ENCODE results near the gene DIP2A.
"Not testable (repeated sequence)": the region's sequence is repeated elsewhere in the genome, so short reads cannot be mapped to it uniquely, and the experiment has no call there.

The DIP2A gene

DNA sequence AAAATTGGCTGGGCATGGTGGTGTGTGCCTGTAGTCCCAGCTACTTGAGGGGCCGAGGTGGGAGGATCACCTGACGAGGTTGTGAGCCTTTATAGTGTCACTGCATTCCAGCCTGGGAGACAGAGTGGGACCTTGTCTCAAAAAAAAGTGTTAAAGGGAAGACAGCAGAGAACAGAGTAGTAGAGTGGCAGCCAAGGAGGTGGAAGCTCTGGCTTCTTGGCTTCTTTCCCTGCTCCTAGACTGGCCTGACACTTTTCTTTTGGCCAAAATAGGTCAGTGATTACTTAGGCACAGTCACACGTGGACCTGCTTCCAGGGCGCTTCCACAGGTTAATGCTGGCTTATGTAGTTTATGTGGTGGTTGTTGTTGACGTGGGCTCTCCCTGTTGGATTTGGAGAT lies 3.2 kb downstream of the DIP2A start:
- Mint-ChIP-seq H3K36me3 (ENCODE audit: insufficient read depth) (peaks cover 40% of the 10 kb centered on the region), H3K27me3 (no peaks in the 10 kb centered on the region), H3K4me1 (ENCODE audit: low read depth in 2 of 2) (peaks cover 29 to 34% of the 10 kb centered on the region in 2 donors), H3K4me3 (peak overlapping the region; percentile 7 to 9), H3K9me3 (no peaks in the 10 kb centered on the region), H3K27ac (peak overlapping the region; percentile 45 to 71)
- no peak for ATAC-seq (replicated peaks)
- DNase-seq, result no peak

DNA sequence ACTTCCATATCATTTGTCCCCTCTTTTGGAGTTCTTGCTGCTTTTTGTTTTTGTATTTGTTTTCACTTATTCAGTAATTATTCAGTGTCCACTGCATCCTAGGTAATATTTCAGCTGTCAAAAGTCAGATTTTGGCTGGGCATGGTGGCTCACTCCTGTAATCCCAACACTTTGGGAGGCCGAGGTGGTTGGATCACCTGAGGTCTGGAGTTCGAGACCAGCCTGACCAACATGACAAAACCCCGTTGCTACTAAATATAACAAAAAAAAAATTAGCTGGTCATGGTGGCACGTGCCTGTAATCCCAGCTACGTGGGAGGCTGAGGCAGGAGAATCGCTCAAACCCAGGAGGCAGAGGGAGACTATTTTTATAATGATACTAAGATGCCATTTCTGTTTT lies 6.5 kb downstream of the DIP2A start:
- not testable (repeated sequence) for H3K27me3 Mint-ChIP-seq; H3K4me3 Mint-ChIP-seq; H3K9me3 Mint-ChIP-seq; ATAC-seq (replicated peaks); DNase-seq
- Mint-ChIP-seq H3K27ac (peak overlapping the region in 1 of 2 donors; percentile 68), H3K4me1 (ENCODE audit: low read depth in 2 of 2) (peaks cover 25 to 39% of the 10 kb centered on the region in 2 donors), H3K36me3 (ENCODE audit: insufficient read depth) (peaks cover 46% of the 10 kb centered on the region)

DNA sequence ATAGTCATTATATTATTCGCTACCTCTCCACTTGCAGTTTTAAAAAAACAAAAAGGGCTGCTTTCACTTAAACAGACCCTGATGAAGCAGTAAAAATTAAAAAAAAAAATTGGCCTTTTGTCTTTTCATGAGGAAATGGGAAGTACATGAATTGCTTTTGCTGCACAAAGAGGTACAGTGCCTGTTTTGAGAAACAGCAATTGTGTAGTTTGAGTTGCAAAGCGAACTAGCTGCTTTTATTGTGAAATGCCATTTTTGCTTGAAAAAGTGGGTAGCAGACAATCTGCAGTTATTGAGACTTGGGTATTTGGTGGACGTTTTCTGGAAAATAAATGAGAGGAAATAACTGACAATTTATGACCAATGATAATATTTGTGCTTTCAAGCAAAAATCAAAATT lies 7.0 kb downstream of the DIP2A start:
- DNase-seq, result no peak
- Mint-ChIP-seq H3K36me3 (ENCODE audit: insufficient read depth) (peaks cover 51% of the 10 kb centered on the region), H3K9me3 (no peaks in the 10 kb centered on the region), H3K27me3 (no peaks in the 10 kb centered on the region), H3K27ac (no peak overlapping the region), H3K4me3 (no peak overlapping the region), H3K4me1 (ENCODE audit: low read depth in 2 of 2) (peaks cover 26 to 37% of the 10 kb centered on the region in 2 donors)
- no peak for ATAC-seq (replicated peaks)

DNA sequence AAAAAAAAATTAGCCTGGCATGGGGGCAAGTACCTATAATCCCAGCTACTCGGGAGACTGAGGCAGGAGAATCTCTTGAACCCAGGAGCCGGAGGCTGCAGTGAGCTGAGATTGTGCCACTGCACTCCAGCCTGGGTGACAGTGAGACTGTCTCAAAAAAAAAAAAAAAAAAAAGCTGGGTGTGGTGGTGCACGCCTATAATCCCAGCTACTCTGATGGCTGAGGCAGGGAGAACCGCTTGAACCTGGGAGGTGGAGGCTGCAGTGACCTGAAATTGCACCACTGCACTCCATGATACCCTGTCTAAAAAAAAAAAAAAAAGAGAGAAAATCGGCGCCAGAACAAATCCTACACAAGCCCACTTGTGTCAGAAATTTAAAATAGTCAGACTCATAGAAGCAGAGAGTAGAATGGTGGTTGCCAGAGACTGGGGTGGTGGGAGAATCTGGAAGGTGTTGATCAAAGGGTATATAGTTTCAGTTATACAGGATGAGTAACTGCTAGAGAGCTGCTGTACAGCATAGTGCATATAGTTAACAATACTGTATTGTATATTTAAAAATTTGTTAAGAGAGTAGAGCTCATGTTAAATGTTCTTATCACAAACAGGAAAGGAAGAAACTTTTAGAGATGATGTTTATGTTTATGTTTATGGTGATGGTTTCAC lies 9.6 kb downstream of the DIP2A start:
- H3K4me1 Mint-ChIP-seq (ENCODE audit: low read depth in 2 of 2), result peaks cover 30 to 42% of the 10 kb centered on the region in 2 donors
- H3K27ac Mint-ChIP-seq, result peak overlapping the region; percentile 75 to 83
- DNase-seq, result no peak
- H3K4me3 Mint-ChIP-seq, result no peak overlapping the region
- no peak for ATAC-seq (replicated peaks)
- no peaks in the 10 kb centered on the region for H3K27me3 Mint-ChIP-seq
- no peaks in the 10 kb centered on the region for H3K9me3 Mint-ChIP-seq
- peaks cover 52% of the 10 kb centered on the region for H3K36me3 Mint-ChIP-seq (ENCODE audit: insufficient read depth)

DNA sequence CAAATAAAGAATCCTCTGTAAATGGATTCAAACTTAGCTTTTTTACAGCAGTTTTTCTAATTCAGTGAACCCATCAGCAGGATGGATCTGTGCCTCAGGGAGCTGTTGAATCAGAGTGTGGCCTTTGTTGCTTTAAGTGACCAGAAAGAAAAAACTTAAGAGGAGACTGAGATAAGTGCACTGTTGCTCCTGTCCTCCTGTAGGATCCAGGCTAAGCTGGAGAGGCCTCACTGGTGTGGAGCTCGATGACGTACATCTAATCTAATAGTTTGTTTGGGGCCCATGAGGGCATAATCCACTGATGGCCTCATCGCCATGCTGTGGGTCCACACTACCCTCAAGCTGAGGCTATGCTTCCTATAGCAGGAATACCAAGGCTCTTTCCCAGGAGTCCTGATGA lies 10.6 kb downstream of the DIP2A start:
- ATAC-seq (replicated peaks), result no peak
- Mint-ChIP-seq H3K36me3 (ENCODE audit: insufficient read depth) (peaks cover 46% of the 10 kb centered on the region), H3K27ac (peak overlapping the region; percentile 26 to 75), H3K9me3 (no peaks in the 10 kb centered on the region), H3K4me3 (no peak overlapping the region), H3K4me1 (ENCODE audit: low read depth in 2 of 2) (peaks cover 35 to 45% of the 10 kb centered on the region in 2 donors), H3K27me3 (no peaks in the 10 kb centered on the region)
- DNase-seq, result no peak

DNA sequence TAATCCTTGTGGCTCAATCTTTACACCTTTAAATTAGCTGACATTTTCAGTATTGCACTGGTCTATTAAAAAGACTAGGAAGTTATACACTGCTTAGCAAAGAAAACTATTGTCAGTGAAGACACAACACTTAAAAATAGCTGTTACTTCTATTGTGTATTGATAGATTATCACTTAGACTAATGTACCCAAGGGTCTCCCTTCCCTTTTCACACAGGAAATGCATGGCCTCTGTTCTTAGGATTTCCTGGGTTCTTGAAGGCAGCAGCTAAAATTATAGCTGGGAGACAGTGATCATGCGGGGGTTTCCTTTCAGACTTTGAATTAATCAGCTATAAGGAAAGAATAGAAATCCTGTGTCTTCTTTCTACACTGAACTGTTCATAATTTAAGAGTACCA lies 12.8 kb downstream of the DIP2A start:
- Mint-ChIP-seq H3K27ac (peak overlapping the region; percentile 33 to 85), H3K36me3 (ENCODE audit: insufficient read depth) (peaks cover 32% of the 10 kb centered on the region)

DNA sequence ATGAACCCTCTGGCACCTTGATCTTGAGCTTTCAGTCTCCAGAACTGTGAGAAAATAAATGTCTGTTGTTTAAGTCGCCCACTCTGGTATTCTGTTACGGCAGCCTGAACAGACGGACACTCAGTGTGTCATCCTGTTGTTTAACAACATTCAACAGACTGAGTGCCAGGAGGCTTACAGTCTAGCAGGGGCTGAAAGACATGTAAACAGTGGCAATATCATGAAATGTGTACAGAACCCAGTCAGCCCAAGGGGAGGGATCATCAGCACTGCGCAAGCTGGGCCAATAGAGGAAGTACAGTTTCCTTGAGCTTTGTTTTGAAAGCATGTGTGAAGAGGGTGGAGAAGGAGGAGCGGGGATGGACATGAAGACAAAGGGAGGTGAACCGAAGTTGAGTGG lies 13.6 kb downstream of the DIP2A start:
- Mint-ChIP-seq H3K27me3 (no peaks in the 10 kb centered on the region), H3K9me3 (no peaks in the 10 kb centered on the region), H3K4me1 (ENCODE audit: low read depth in 2 of 2) (peaks cover 45 to 55% of the 10 kb centered on the region in 2 donors), H3K27ac (peak overlapping the region; percentile 33 to 85), H3K4me3 (no peak overlapping the region), H3K36me3 (ENCODE audit: insufficient read depth) (peaks cover 32% of the 10 kb centered on the region)
- no peak for DNase-seq
- no peak for ATAC-seq (replicated peaks)

More for the DNA sequence above, 12.8 kb downstream of the DIP2A start:
- H3K4me1 Mint-ChIP-seq (ENCODE audit: low read depth in 2 of 2), result peaks cover 42 to 52% of the 10 kb centered on the region in 2 donors
- no peak for DNase-seq
- ATAC-seq (replicated peaks), result no peak
- no peak overlapping the region for H3K4me3 Mint-ChIP-seq
- H3K27me3 Mint-ChIP-seq, result no peaks in the 10 kb centered on the region
- no peaks in the 10 kb centered on the region for H3K9me3 Mint-ChIP-seq

DNA sequence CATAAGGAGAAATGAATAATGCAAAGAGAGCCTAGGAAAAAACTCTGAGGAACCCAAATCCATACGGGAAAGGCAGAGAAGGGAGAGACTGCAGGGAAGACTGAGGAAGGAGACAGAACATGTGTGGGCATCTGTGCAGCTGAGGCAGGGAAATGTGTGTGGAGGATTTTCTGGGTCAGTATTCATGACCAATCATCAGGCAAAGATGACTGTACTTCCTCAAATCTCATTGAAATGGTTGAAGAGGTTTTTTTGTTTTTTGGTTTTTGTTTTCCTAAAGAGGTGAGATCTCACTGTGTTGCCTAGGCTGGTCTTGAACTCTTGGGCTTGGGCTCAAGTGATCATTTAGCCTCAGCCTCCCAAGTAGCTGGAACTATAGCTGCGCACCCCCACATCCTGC lies 15.7 kb downstream of the DIP2A start:
- Mint-ChIP-seq H3K27ac (peak overlapping the region; percentile 65 to 73), H3K4me3 (no peak overlapping the region), H3K9me3 (no peaks in the 10 kb centered on the region), H3K27me3 (no peaks in the 10 kb centered on the region), H3K4me1 (ENCODE audit: low read depth in 2 of 2) (peaks cover 44 to 54% of the 10 kb centered on the region in 2 donors), H3K36me3 (ENCODE audit: insufficient read depth) (peaks cover 31% of the 10 kb centered on the region)
- ATAC-seq (replicated peaks) (no peak), DNase-seq (no peak)

DNA sequence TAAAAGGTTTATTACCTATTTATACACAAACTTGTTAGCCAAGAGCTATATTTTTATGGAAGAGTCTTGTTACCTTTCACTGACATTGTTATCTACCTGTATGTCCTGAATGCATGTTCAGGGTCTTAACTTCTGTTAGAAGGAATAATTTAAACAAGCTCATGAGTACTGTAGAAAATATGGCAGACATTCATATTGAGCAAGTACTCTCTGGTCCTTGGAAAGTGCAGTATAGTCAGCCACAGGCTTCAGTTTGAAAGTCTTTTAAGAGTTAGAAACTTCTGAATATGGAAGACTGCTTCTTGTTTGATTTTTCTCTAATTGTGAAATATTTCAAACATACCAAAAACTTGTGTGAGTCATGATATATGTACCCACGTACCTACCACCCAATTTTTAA lies 16.6 kb downstream of the DIP2A start:
- H3K4me1 Mint-ChIP-seq (ENCODE audit: low read depth in 2 of 2), result peaks cover 46 to 50% of the 10 kb centered on the region in 2 donors
- H3K9me3 Mint-ChIP-seq, result no peaks in the 10 kb centered on the region
- DNase-seq (no peak), ATAC-seq (replicated peaks) (no peak)
- no peak overlapping the region for H3K4me3 Mint-ChIP-seq
- peaks cover 26% of the 10 kb centered on the region for H3K36me3 Mint-ChIP-seq (ENCODE audit: insufficient read depth)
- H3K27ac Mint-ChIP-seq, result no peak overlapping the region
- no peaks in the 10 kb centered on the region for H3K27me3 Mint-ChIP-seq

DNA sequence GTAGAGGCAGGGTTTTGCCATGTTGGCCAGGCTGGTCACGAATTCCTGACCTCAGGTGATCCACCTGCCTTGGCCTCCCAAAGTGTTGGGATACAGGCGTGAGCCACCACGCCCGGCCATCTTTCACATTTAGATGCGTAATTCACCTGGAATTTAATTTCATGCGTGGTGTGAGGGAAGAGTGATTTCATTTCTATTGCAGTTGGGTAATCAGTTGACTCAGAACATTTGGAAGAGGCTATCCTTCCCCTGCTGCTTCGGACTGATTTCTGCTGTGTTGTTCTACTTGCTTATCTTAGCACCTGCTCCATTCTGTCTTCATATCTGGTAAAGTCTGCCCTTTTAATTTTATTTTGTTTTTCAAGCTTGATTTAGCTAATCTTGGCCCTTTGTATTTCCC lies 19.1 kb downstream of the DIP2A start:
- ATAC-seq (replicated peaks), result no peak
- H3K9me3 Mint-ChIP-seq, result no peaks in the 10 kb centered on the region
- H3K4me3 Mint-ChIP-seq, result no peak overlapping the region
- no peaks in the 10 kb centered on the region for H3K27me3 Mint-ChIP-seq
- H3K36me3 Mint-ChIP-seq (ENCODE audit: insufficient read depth), result peaks cover 22% of the 10 kb centered on the region
- H3K27ac Mint-ChIP-seq, result peak overlapping the region; percentile 53 to 59
- H3K4me1 Mint-ChIP-seq (ENCODE audit: low read depth in 2 of 2), result peaks cover 39 to 44% of the 10 kb centered on the region in 2 donors
- DNase-seq, result no peak

DNA sequence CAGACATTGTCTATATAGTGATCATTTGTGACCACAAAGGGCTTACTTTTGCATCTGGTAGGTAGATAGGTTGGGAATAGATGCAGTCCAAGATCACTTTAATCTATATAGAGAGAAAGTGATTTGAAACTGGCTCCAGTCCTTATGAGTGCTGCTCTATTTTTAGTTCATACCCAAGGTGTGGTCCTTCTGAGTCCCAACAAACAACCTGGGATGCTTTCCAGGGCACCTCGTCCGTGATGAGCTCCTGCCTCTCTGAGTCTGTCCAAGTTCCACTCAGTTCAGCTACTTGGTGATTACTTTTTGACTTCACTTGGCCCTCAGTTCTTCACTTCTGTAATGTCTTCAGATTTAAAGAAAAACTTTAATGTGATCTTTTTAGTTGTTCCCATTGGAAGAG lies 20.2 kb downstream of the DIP2A start:
- DNase-seq, result no peak
- Mint-ChIP-seq H3K9me3 (no peaks in the 10 kb centered on the region), H3K27ac (peak overlapping the region in 1 of 2 donors; percentile 54), H3K4me3 (no peak overlapping the region), H3K27me3 (no peaks in the 10 kb centered on the region), H3K4me1 (ENCODE audit: low read depth in 2 of 2) (peaks cover 48 to 51% of the 10 kb centered on the region in 2 donors), H3K36me3 (ENCODE audit: insufficient read depth) (peaks cover 27% of the 10 kb centered on the region)
- ATAC-seq (replicated peaks), result no peak

DNA sequence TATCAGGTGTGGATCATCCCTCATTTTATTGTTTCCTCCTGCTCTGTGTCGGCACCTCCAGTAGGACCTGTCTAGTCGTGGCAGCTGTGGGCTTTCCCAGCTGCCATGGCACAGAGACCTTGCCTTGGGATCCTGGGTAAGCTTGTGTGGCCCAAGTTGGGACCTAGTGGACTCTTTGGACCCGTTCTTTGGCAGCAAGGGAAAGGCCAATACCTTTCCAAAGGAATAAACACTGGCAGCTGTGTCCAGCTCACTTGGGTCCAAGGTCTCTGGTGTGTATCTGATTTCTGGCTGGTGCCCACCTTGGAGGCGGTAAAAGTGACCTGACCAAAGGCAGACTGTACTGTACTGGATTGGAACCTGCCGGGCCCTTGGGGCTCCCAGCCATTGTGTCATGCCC lies 21.8 kb downstream of the DIP2A start:
- H3K36me3 Mint-ChIP-seq (ENCODE audit: insufficient read depth), result peaks cover 35% of the 10 kb centered on the region
- no peak overlapping the region for H3K4me3 Mint-ChIP-seq
- peaks cover 41 to 47% of the 10 kb centered on the region in 2 donors for H3K4me1 Mint-ChIP-seq (ENCODE audit: low read depth in 2 of 2)
- no peak for DNase-seq
- H3K9me3 Mint-ChIP-seq, result no peaks in the 10 kb centered on the region
- ATAC-seq (replicated peaks), result no peak
- peak overlapping the region in 1 of 2 donors; percentile 1 for H3K27ac Mint-ChIP-seq
- no peaks in the 10 kb centered on the region for H3K27me3 Mint-ChIP-seq

DNA sequence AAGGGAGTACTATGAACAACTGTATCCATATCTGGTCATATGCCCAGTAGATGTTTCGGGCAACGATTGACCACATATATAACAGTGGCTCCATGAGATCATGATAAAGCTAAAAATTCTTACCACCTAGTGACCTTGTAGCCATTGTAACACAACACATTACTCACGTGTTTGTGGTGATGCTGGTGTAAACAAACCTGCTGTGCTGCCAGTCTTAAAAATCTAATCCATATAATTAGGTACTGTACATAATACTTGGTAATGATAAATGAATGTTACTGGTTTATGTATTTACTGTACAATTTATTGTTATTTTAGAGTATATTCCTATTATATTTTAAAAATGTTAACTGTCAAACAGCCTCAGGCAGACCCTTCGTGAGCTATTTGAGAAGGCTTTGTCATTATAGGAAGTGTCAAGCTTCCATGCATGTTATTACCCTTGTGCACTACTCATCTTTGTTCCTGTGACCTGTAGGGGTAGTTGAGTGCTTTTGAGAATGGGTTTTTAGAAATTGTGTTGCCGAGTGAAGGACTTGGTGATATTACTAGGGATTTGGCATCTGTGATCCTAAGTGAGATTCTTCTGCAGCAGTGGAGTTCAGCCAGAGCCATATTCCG lies 23.6 kb downstream of the DIP2A start:
- Mint-ChIP-seq H3K9me3 (no peaks in the 10 kb centered on the region), H3K27ac (peak overlapping the region; percentile 70 to 92), H3K4me3 (peak overlapping the region in 1 of 2 donors; percentile 4), H3K4me1 (ENCODE audit: low read depth in 2 of 2) (peaks cover 39 to 49% of the 10 kb centered on the region in 2 donors), H3K27me3 (no peaks in the 10 kb centered on the region), H3K36me3 (ENCODE audit: insufficient read depth) (peaks cover 39% of the 10 kb centered on the region)
- ATAC-seq (replicated peaks) (peak; percentile 46), DNase-seq (no peak)

DNA sequence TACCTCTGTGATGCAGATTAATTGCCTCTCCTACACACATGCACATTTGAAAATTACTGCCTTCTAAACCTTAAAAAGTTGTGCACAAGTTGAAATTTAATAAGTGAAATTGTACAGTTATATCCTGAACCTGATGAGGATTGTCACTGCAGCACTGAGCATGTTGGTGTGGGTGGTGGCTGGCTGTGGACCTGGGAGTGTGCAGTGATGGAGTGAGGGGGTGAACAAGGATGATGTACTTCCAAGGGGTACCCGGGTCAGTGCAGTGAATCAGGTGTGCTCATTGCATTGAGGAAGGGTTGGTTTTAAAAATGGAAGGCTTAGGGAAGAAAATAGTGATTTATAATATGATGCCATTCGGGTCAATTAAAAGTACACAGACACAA lies 24.1 kb downstream of the DIP2A start:
- H3K9me3 Mint-ChIP-seq, result no peaks in the 10 kb centered on the region
- ATAC-seq (replicated peaks) (no peak), DNase-seq (no peak)
- H3K36me3 Mint-ChIP-seq (ENCODE audit: insufficient read depth), result peaks cover 34% of the 10 kb centered on the region
- peak overlapping the region; percentile 4 to 50 for H3K4me3 Mint-ChIP-seq
- peak overlapping the region; percentile 70 to 92 for H3K27ac Mint-ChIP-seq
- peaks cover 37 to 47% of the 10 kb centered on the region in 2 donors for H3K4me1 Mint-ChIP-seq (ENCODE audit: low read depth in 2 of 2)
- H3K27me3 Mint-ChIP-seq, result no peaks in the 10 kb centered on the region

Measured in effector memory CD8-positive, alpha-beta T cell (primary cell).